Activated T-cell treated with anti-CD3 and anti-CD28 coated beads, Interleukin-2, amount 50 U/mL, for 4 hours (primary cell): Measurements from ENCODE around the gene ABLIM3. TPM values are rescaled to one million over a fixed set of nuclear protein-coding genes. Genes with fewer than 3 reads are reported as not detected.

ENCODE experiments used
- ATAC-seq, 2 donors: fragments of 200-7000 bp; cut with Tn5 transposase; one replicate each; pipeline ENCODE4 v1.10.0; 2021
- DNase-seq: peaks from one replicate; pipeline ENCODE4 v3.0.0-alpha.2; 2020
- H3K27me3 Mint-ChIP-seq: one replicate; pipeline ENCODE4 v1.8.0; 2021; ENCODE audit warnings: low read depth, mixed read lengths
- H3K36me3 Mint-ChIP-seq: one replicate; pipeline ENCODE4 v1.8.0; 2022; ENCODE audit warnings: mixed read lengths; ENCODE audit not compliant: insufficient read depth
- H3K4me1 Mint-ChIP-seq: one replicate; pipeline ENCODE4 v1.8.0; 2021; ENCODE audit warnings: low read depth, mixed read lengths
- H3K4me3 Mint-ChIP-seq: one replicate; pipeline ENCODE4 v1.8.0; 2021; ENCODE audit warnings: mild to moderate bottlenecking, moderate library complexity, mixed read lengths
- H3K9me3 Mint-ChIP-seq: one replicate; pipeline ENCODE4 v1.8.0; 2021; ENCODE audit warnings: mixed read lengths
- total RNA-seq, 3 donors: library from RNA; stranded (reverse); gene quantifications; one replicate each; pipeline ENCODE4 v1.2.1, GENCODE V29; 2021

The ABLIM3 gene
- total RNA-seq, 3 donors from 2014 or later: 0.10 to 0.24 (median 0.24) TPM

DNA sequence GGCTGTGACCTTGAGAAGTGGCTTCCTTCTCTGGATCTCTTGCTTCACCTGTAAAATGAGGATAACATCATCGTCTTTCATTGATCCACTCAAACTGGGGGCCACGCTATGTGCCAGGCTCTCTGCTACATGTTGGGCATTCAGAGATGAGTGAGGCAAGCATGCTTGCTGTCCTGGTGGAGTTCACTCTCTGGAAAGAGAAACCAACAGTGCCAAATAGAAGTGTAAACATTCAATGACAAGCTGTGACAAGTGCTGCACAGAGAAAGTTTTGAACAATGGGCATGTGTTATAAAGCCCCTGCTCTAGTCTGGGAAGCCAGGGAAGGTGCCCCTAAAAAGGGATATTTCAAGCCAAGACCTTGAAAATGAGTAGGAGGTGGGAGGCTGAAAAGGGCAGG lies 79.5 kb downstream of the ABLIM3 start:
- H3K4me1 Mint-ChIP-seq: no peaks in the 10 kb centered on the region
- H3K4me3 Mint-ChIP-seq: no peak overlapping the region
- no peaks in the 10 kb centered on the region for H3K27me3 Mint-ChIP-seq
- no peaks in the 10 kb centered on the region for H3K36me3 Mint-ChIP-seq
- H3K9me3 Mint-ChIP-seq: no peaks in the 10 kb centered on the region
- ATAC-seq (no peak), DNase-seq (no peak)

- no peak for DNase-seq
- H3K4me3 Mint-ChIP-seq: no peak overlapping the region
- no peak for ATAC-seq
- no peaks in the 10 kb centered on the region for H3K9me3 Mint-ChIP-seq
- no peaks in the 10 kb centered on the region for H3K36me3 Mint-ChIP-seq
- H3K27me3 Mint-ChIP-seq: no peaks in the 10 kb centered on the region
- no peaks in the 10 kb centered on the region for H3K4me1 Mint-ChIP-seq
Observed at GRCh38 chr5:149221326-149221725, 80.0 kb downstream of the ABLIM3 start.

GRCh38 chr5:149221731-149222342 lies 80.5 kb downstream of the ABLIM3 start:
- ATAC-seq (no peak), DNase-seq (no peak)
- H3K4me1 Mint-ChIP-seq: no peaks in the 10 kb centered on the region
- H3K9me3 Mint-ChIP-seq: no peaks in the 10 kb centered on the region
- no peaks in the 10 kb centered on the region for H3K36me3 Mint-ChIP-seq
- no peaks in the 10 kb centered on the region for H3K27me3 Mint-ChIP-seq
- no peak overlapping the region for H3K4me3 Mint-ChIP-seq

DNA sequence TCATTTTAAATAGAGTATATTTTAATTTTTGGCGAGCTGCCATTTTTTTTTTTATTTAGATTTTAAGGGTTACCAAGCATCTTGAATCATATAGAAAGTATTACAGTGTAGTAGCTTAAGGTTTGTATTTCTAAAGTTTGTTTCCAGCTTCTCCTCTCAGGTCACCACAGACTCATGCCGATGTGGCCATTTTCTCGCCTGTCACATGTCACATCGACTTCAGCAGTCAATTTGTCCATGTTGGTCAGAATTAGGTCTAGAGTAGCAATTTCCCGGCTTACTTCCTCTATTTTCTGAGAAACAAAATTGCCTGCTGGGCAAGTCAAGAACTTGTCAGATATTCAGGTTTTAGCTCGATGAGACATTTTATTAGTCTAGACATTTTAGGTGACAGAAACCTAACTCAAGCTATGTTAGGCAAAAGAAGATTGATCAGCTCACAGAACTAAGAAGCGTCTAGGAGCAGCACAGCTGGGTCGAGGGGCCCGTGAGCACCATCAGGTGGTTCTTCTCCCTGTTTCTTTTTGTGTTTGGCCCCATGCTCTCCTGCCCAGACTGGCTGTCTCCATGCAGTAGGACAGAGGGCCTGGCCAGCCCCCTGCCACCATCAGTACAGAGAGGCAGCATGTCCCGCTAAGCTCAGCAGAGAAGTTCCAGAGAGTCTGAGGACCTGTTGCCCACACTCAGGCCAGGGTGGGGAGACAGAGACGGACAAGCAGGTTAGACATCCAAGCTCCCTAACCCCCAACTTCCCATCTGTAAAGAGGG lies 82.0 kb downstream of the ABLIM3 start:
- H3K9me3 Mint-ChIP-seq: no peaks in the 10 kb centered on the region
- H3K27me3 Mint-ChIP-seq: no peaks in the 10 kb centered on the region
- no peak for DNase-seq
- no peak for ATAC-seq
- no peaks in the 10 kb centered on the region for H3K36me3 Mint-ChIP-seq
- no peaks in the 10 kb centered on the region for H3K4me1 Mint-ChIP-seq
- no peak overlapping the region for H3K4me3 Mint-ChIP-seq

DNA sequence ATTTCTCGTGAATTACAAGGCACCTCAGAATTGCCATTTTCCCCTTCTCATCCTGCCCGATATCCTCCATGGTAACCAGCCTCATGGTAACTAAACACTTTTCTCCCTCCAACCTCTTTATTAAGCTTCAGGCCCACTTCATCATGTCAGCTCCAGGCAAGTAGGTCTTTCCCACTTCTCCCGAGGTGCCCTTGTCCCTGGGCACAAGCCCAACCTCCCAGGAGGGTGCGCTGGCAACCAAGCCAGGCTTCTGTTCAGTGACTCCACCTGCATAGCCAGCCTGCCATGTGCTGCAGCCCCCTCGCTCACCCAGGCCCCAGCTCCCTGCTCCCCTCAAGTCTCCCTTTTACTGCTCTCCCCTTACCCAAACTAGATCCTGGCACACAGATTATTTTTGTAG lies 83.0 kb downstream of the ABLIM3 start:
- H3K9me3 Mint-ChIP-seq: no peaks in the 10 kb centered on the region
- no peak overlapping the region for H3K4me3 Mint-ChIP-seq
- ATAC-seq: no peak
- no peaks in the 10 kb centered on the region for H3K36me3 Mint-ChIP-seq
- no peaks in the 10 kb centered on the region for H3K27me3 Mint-ChIP-seq
- peaks cover 3% of the 10 kb centered on the region for H3K4me1 Mint-ChIP-seq
- no peak for DNase-seq

GRCh38 chr5:149227168-149227826 lies 86.0 kb downstream of the ABLIM3 start:
- Mint-ChIP-seq H3K36me3 (no peaks in the 10 kb centered on the region), H3K9me3 (no peaks in the 10 kb centered on the region), H3K4me1 (peaks cover 3% of the 10 kb centered on the region), H3K4me3 (no peak overlapping the region), H3K27me3 (peaks cover under 1% of the 10 kb centered on the region)
- no peak for DNase-seq
- peak in 1 of 2 donors; percentile 18 for ATAC-seq

DNA sequence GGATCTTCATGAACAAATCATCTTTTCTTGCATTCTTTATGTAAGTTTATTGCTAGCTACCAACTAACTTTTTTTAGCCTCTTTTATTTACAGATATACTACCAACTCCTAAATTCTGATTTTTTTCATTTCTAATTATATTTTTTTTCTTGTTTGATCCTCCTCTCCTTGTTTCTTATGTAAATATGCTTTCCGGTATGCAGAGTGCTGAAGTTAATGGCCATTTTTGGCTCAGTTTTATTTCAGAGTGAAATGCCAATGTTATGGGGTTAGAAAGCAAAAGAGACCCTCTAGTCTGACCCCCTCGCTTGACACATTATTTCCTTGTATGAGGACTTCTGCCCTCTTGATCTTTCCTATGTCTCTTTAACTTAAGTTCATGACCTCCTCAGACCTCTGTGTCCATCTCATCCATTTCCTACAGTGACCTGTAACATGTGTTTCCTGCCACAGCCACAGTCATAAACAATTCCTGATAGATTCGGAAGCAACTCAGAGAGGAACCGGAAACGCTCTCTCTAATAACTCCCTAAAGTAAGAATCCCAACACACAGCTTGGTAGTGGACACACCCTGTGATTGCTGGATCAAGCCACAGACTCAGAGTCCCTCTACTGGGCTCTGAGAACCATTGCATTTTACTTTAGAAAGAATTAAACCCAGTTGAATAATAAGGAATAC lies 87.5 kb downstream of the ABLIM3 start:
- Mint-ChIP-seq H3K4me3 (no peak overlapping the region), H3K36me3 (no peaks in the 10 kb centered on the region), H3K4me1 (peaks cover 3% of the 10 kb centered on the region), H3K9me3 (no peaks in the 10 kb centered on the region), H3K27me3 (peaks cover 2% of the 10 kb centered on the region)
- ATAC-seq (no peak), DNase-seq (no peak)

- ATAC-seq (no peak), DNase-seq (no peak)
- Mint-ChIP-seq H3K27me3 (peaks cover 5% of the 10 kb centered on the region), H3K4me3 (no peak overlapping the region), H3K9me3 (no peaks in the 10 kb centered on the region), H3K4me1 (peaks cover 3% of the 10 kb centered on the region), H3K36me3 (no peaks in the 10 kb centered on the region)
Observed at GRCh38 chr5:149229298-149229937, 88.1 kb downstream of the ABLIM3 start.

DNA sequence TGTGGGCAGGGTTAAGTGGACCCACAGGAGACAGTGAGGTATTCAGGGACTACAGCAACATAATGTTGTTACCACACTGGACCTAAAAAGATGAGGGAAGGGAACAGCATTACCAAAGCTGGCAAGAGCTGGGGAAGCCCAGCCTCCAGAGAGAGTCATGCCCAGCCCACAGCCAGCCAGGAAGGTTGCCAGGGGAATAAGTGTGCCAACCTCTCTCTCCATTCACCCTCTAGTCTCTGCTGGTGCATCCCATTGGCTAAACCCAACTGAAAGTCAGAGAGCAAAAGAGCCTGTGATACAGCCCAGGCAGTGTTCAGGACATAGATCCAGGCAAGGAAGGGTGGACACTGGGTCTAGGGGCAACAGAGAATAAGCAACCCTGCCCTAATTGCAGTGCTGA lies 94.5 kb downstream of the ABLIM3 start:
- peaks cover 24% of the 10 kb centered on the region for H3K4me1 Mint-ChIP-seq
- peaks cover 5% of the 10 kb centered on the region for H3K27me3 Mint-ChIP-seq
- H3K36me3 Mint-ChIP-seq: no peaks in the 10 kb centered on the region
- H3K4me3 Mint-ChIP-seq: no peak overlapping the region
- ATAC-seq (no peak), DNase-seq (no peak)
- H3K9me3 Mint-ChIP-seq: no peaks in the 10 kb centered on the region

- no peak for DNase-seq
- Mint-ChIP-seq H3K27me3 (peaks cover 3% of the 10 kb centered on the region), H3K4me1 (peaks cover 37% of the 10 kb centered on the region), H3K9me3 (no peaks in the 10 kb centered on the region), H3K36me3 (no peaks in the 10 kb centered on the region), H3K4me3 (no peak overlapping the region)
- no peak for ATAC-seq
Observed at GRCh38 chr5:149237662-149238061, 96.4 kb downstream of the ABLIM3 start.

- Mint-ChIP-seq H3K4me1 (peaks cover 37% of the 10 kb centered on the region), H3K4me3 (no peak overlapping the region), H3K27me3 (peaks cover 3% of the 10 kb centered on the region), H3K9me3 (no peaks in the 10 kb centered on the region), H3K36me3 (no peaks in the 10 kb centered on the region)
- DNase-seq (no peak), ATAC-seq (no peak)
Observed at GRCh38 chr5:149238540-149238939, 97.2 kb downstream of the ABLIM3 start.

- Mint-ChIP-seq H3K9me3 (no peaks in the 10 kb centered on the region), H3K4me3 (no peak overlapping the region), H3K27me3 (no peaks in the 10 kb centered on the region), H3K4me1 (peaks cover 37% of the 10 kb centered on the region), H3K36me3 (no peaks in the 10 kb centered on the region)
- ATAC-seq (peak in 1 of 2 donors; percentile 14), DNase-seq (no peak)
Observed at GRCh38 chr5:149239917-149240316, 98.6 kb downstream of the ABLIM3 start.

DNA sequence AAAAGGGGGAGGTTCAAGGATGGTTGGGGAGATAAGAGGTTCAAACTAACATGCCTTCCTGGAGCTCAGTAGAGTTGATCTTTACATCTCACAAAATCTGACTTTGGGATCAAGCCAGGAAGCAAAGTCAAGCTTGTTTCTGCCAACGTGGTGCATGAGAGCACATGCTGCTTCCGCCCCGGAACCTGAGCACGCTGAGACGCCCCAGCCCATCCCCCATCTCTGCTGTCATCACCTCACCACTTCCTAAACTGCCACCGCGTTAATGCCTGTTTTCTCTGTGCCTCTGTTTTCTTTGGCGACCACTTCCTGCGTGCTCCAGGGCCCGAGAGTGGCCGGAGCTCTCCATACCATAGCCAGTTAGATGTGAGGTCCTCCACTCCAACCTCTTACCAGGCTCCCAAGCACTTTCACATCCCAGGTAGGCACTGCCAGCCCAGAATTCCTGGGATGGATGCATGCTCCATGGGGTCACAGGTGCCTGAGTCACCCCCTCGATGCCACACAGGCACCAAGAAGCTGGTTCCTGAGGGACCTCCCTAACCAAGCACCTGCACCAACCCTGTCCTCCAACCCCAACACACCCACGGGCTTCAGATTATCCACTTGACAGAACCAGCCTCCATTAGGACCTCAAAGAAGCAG lies 99.2 kb downstream of the ABLIM3 start:
- H3K27me3 Mint-ChIP-seq: no peaks in the 10 kb centered on the region
- peak overlapping the region; percentile 27 for H3K4me3 Mint-ChIP-seq

DNA sequence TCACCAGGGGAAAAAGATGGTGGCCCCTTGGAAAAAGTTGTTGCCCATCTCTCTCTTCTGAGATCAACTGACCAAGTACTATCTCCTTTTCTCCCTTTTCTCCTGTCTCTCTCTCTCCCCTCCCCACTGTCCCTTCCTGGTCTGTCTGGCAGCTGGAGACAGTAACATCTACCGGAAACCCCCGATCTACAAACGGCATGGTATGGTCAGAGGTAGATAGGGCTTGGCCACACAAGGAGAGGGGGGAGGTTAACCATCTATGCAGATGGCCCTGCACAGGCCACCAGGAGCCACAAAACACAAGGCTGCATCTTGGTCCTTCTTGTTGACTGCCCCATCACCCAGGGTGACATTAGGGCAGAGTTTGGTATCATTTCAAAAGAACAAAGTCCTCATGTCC lies 101.0 kb downstream of the ABLIM3 start:
- Mint-ChIP-seq H3K4me3 (no peak overlapping the region), H3K36me3 (no peaks in the 10 kb centered on the region), H3K27me3 (no peaks in the 10 kb centered on the region), H3K4me1 (peaks cover 39% of the 10 kb centered on the region), H3K9me3 (peaks cover 5% of the 10 kb centered on the region)
- ATAC-seq (no peak), DNase-seq (no peak)

More for the DNA sequence above, 99.2 kb downstream of the ABLIM3 start:
- DNase-seq (peak; percentile 78), ATAC-seq (peak; percentile 83 to 88)
- Mint-ChIP-seq H3K36me3 (no peaks in the 10 kb centered on the region), H3K9me3 (no peaks in the 10 kb centered on the region), H3K4me1 (peaks cover 39% of the 10 kb centered on the region)
